ENCODE results near the gene PSD4. TPM values are rescaled to one million over a fixed set of nuclear protein-coding genes. Genes with fewer than 3 reads are reported as not detected.

Gene PSD4
- total and polyA plus RNA-seq, 10 of the 15 experiments (the other 5 are each of a cell fraction or from before 2014, with no cell fraction given): 0.68 to 114 (median 35.1) TPM

- TF ChIP-seq, protein P1, sequence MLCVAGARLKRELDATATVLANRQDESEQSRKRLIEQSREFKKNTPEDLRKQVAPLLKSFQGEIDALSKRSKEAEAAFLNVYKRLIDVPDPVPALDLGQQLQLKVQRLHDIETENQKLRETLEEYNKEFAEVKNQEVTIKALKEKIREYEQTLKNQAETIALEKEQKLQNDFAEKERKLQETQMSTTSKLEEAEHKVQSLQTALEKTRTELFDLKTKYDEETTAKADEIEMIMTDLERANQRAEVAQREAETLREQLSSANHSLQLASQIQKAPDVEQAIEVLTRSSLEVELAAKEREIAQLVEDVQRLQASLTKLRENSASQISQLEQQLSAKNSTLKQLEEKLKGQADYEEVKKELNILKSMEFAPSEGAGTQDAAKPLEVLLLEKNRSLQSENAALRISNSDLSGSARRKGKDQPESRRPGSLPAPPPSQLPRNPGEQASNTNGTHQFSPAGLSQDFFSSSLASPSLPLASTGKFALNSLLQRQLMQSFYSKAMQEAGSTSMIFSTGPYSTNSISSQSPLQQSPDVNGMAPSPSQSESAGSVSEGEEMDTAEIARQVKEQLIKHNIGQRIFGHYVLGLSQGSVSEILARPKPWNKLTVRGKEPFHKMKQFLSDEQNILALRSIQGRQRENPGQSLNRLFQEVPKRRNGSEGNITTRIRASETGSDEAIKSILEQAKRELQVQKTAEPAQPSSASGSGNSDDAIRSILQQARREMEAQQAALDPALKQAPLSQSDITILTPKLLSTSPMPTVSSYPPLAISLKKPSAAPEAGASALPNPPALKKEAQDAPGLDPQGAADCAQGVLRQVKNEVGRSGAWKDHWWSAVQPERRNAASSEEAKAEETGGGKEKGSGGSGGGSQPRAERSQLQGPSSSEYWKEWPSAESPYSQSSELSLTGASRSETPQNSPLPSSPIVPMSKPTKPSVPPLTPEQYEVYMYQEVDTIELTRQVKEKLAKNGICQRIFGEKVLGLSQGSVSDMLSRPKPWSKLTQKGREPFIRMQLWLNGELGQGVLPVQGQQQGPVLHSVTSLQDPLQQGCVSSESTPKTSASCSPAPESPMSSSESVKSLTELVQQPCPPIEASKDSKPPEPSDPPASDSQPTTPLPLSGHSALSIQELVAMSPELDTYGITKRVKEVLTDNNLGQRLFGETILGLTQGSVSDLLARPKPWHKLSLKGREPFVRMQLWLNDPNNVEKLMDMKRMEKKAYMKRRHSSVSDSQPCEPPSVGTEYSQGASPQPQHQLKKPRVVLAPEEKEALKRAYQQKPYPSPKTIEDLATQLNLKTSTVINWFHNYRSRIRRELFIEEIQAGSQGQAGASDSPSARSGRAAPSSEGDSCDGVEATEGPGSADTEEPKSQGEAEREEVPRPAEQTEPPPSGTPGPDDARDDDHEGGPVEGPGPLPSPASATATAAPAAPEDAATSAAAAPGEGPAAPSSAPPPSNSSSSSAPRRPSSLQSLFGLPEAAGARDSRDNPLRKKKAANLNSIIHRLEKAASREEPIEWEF (IDR thresholded peaks at IDR 0.05; ENCODE audit: insufficient replicate concordance, low read depth, low read length): peak; percentile 23
- no peak for TF ChIP-seq YBX1 (IDR thresholded peaks at IDR 0.05)
- TF ChIP-seq, protein P2, sequence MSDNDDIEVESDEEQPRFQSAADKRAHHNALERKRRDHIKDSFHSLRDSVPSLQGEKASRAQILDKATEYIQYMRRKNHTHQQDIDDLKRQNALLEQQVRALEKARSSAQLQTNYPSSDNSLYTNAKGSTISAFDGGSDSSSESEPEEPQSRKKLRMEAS (IDR thresholded peaks at IDR 0.05; ENCODE audit: low read depth, low read length): peak; percentile 69; the same call in 1 of the 2 replicates
- peak; percentile 85; the same call in 1 of the 2 replicates for TF ChIP-seq RCOR1 (conservative IDR thresholded peaks at IDR 0.05; ENCODE audit: low read depth, low read length)
- TF ChIP-seq TAF1 (IDR thresholded peaks at IDR 0.05; ENCODE audit: borderline replicate concordance, low read depth, low read length): peak; percentile 96
- TF ChIP-seq ZZZ3 (IDR thresholded peaks at IDR 0.05; ENCODE audit: control insufficient read depth, insufficient read length, low read depth): no peak
- TF ChIP-seq BRCA1 (IDR thresholded peaks at IDR 0.05; ENCODE audit: low read depth, low read length): no peak
- TF ChIP-seq ZNF622 (IDR thresholded peaks at IDR 0.05): no peak
- no peak for TF ChIP-seq RBBP5 (conservative IDR thresholded peaks at IDR 0.05)
- TF ChIP-seq BCLAF1 (IDR thresholded peaks at IDR 0.05): no peak
- peak; percentile 92 for TF ChIP-seq IRF4 (IDR thresholded peaks at IDR 0.05; ENCODE audit: low read depth, low read length)
- no peak for TF ChIP-seq PAX8 (IDR thresholded peaks at IDR 0.05)
- TF ChIP-seq ETV6 (conservative IDR thresholded peaks at IDR 0.05 in 1 of 2, IDR thresholded peaks at IDR 0.05 in 1 of 2; ENCODE audit: borderline replicate concordance in 1 of 2, low read depth in 1 of 2): peak in 1 of 2 experiments; percentile 88; a peak in 2 of 4 replicates
- TF ChIP-seq, protein P3, sequence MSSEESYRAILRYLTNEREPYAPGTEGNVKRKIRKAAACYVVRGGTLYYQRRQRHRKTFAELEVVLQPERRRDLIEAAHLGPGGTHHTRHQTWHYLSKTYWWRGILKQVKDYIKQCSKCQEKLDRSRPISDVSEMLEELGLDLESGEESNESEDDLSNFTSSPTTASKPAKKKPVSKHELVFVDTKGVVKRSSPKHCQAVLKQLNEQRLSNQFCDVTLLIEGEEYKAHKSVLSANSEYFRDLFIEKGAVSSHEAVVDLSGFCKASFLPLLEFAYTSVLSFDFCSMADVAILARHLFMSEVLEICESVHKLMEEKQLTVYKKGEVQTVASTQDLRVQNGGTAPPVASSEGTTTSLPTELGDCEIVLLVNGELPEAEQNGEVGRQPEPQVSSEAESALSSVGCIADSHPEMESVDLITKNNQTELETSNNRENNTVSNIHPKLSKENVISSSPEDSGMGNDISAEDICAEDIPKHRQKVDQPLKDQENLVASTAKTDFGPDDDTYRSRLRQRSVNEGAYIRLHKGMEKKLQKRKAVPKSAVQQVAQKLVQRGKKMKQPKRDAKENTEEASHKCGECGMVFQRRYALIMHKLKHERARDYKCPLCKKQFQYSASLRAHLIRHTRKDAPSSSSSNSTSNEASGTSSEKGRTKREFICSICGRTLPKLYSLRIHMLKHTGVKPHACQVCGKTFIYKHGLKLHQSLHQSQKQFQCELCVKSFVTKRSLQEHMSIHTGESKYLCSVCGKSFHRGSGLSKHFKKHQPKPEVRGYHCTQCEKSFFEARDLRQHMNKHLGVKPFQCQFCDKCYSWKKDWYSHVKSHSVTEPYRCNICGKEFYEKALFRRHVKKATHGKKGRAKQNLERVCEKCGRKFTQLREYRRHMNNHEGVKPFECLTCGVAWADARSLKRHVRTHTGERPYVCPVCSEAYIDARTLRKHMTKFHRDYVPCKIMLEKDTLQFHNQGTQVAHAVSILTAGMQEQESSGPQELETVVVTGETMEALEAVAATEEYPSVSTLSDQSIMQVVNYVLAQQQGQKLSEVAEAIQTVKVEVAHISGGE (CRISPR knock-in tag; IDR thresholded peaks at IDR 0.05): no peak
- peak; percentile 81 for TF ChIP-seq FOXM1 (IDR thresholded peaks at IDR 0.05; ENCODE audit: low read depth, low read length)
- TF ChIP-seq KDM1A (IDR thresholded peaks at IDR 0.05; ENCODE audit: borderline replicate concordance): no peak
These were observed 1.4 kb downstream of the PSD4 start (continued) for GRCh38 chr2:113175042-113175628.

Measured in GM12878 (cell line).